GM19239 (cell line): Measurements from ENCODE around the gene MYO5B.
"Not testable (repeated sequence)": the region's sequence is repeated elsewhere in the genome, so short reads cannot be mapped to it uniquely, and the experiment has no call there.

Source experiments
- DNase-seq: peaks from one replicate; pipeline ENCODE4 v3.0.0; 2011; ENCODE audit warnings: low spot score; ENCODE audit not compliant: insufficient read length
- FAIRE-seq: peaks from 2 replicates; lab custom pipeline; 2011; peaks lifted over from hg19 to GRCh38; lab: Jason Lieb, UNC

MYO5B gene

GRCh38 chr18:49819823-49820671, 374.9 kb downstream of the MYO5B start:
- FAIRE-seq, result peak; percentile 84

DNA sequence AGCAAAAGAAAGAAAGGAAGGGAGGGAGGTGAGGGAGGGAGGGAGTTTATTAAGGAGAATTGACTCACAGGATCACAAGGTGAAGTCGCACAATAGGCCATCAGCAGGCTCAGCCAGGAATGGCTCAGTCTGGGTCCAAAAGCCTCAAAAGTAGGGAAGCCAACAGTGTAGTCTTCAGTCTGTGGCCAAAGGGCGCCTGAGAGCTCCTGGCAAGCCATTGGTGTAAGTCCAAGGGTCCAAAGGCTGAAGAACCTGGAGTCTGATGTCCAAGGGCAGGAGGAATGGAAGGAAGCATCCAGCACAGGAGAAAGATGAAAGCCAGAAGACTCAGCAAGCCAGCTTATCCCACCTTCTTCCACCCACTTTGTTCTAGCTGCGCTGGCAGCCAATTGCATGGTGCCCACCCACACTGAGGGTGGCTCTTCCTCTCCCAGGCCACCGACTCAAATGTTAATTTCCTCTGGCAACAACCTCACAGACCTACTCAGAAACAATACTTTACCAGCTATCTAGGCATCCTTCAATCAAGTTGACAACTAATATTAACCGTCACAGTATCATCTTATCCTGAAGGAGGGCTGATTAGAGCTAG, 375.8 kb downstream of the MYO5B start:
- FAIRE-seq (peak; percentile 11), DNase-seq (no peak)

More at GRCh38 chr18:49819823-49820671, 374.9 kb downstream of the MYO5B start:
- no peak for DNase-seq

DNA sequence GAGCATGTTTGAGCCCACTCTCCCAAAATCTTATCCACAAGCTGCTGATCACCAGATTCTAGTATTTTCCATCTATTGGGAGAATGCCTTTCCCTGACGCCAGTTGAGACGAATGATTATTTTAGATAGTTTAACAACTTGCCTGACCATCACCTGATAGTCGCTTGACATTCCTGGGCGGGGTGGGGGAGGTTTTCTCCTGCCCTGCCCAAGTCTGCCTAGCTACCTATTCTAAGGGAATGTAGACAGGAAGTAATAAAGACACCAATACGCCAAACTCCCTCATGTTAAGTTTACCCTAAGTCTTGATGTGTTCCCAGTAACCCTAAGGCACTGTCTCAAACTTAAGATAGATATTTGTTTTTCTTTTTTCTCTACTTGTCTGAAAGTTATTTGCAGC, 377.0 kb downstream of the MYO5B start:
- no peak for DNase-seq
- FAIRE-seq, result no peak

GRCh38 chr18:49815927-49816326, 379.0 kb downstream of the MYO5B start:
- DNase-seq (no peak), FAIRE-seq (no peak)

- FAIRE-seq (no peak), DNase-seq (no peak)
These were observed 380.8 kb downstream of the MYO5B start for GRCh38 chr18:49814147-49814499.

- FAIRE-seq (peak; percentile 91), DNase-seq (peak; percentile 71)
These were observed 381.4 kb downstream of the MYO5B start, which contains the start of gene ACAA2 for GRCh38 chr18:49813319-49814146. Gene ACAA2 (minus strand): TSS chr18:49813533. CDS start chr18:49813484, 49 bp downstream.

DNA sequence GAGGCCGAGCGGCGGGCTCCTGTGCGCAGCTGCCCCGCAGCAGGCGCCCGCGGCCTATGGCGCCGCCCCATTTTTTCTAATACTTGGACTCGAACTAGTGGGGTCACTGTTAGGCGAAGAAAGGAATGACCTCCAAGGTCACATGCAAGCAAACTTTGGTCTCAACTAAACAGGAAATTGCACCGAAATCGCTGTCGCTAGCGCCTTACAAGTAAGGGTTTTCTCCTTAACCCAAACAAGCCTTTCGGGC, 382.0 kb downstream of the MYO5B start:
- FAIRE-seq (no peak), DNase-seq (peak; percentile 9)

DNA sequence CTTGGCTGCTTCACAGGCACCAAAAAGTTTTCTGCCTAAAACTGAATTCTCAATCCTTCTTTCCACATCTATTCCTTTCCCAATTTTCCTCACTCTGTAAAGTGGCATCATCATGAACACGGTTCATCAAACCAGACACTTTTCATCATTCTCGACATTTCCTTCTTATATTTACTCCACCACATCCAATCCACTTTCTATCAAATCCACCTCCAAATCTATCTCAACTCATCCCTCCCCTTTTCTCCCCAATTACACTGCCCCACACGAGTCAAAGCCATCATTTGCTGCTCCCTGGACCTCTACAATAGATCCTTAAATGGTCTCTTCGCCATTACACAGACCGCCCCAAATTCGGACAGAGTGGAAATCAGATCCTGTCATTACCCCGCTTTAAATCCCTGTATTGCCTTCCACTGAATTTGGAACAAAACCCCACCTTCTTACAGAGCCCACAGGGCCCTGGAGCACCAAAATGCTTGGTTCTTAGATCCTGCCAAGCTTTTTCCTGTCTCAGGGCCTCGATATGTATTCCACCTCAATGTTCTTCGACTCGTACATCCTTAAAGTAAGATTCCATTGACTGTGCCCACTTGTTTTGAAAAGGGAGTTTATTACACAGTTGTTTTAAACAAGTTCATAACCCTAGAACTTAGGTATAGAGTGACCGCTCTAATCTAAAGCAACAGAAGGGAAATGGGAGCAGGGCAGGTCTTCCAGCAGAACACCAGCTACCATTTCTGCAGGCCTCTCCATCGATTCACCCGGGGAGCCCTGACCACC, 382.5 kb downstream of the MYO5B start:
- FAIRE-seq (peak; percentile 88), DNase-seq (no peak)

GRCh38 chr18:49811151-49811938, 383.6 kb downstream of the MYO5B start:
- FAIRE-seq, result peak; percentile 56
- no peak for DNase-seq

DNA sequence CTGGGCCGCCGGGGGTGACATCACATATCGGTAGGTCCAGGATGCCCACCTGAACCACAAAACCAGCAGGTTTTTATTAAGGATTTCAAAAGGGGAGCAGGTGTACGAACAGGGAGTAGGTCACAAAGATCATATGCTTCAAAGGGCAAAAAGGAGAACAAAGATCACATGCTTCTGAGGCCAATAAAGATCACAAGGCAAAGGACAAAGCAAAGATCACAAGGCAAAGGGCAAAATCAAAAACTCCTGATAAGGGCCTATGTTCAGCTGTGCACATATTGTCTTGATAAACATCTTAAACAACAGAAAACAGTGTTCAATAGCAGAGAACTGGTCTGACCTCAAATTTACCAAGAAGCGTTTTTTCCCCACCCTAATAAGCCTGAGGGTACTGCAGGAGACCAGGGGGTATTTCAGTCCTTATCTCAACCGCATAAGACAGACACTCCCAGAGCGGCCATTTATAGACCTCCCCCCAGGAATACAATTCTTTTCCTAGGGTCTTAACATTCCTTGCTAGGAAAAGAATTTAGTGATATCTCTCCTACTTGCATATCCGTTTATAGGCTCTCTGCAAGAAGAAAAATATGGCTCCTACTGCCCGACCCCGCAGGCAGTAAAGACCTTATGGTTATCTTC, 386.3 kb downstream of the MYO5B start:
- not testable (repeated sequence) for FAIRE-seq, DNase-seq

DNA sequence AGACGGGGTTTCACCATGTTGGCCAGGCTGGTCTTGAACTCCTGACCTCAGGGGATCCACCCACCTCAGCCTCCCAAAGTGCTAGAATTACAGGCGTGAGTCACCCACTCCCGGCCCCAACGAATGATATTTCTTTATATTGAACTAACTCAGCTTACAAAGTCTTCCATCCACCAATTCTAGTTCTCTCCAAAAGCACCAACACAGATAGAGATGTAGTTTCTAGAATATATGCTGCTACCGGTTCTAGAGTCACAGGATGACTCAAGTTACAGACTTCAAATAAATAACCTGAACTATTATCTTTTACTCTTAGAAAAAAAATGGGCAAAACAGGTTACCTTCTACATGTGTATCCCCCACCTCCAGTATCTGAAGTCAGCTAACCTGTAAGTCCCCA, 390.9 kb downstream of the MYO5B start:
- no peak for FAIRE-seq
- DNase-seq, result no peak

DNA sequence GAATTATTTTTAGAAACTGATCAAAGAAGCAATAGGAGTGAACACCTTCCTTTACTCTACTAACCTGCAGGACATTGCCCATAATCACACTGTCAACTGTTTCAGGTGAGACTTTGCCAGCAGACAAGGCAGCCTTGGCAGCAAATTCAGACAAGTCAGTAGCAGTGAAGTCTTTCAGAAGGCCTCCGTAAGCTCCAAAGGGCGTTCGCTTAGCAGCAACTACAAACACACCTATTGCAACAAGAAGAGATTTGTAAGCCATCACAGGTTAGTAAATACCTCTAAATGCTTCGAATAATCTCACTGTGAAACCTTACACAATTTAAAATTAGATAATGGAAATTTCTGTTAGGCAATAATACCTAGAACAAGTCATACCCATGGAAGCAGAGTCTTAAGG, 392.3 kb downstream of the MYO5B start:
- no peak for FAIRE-seq

DNA sequence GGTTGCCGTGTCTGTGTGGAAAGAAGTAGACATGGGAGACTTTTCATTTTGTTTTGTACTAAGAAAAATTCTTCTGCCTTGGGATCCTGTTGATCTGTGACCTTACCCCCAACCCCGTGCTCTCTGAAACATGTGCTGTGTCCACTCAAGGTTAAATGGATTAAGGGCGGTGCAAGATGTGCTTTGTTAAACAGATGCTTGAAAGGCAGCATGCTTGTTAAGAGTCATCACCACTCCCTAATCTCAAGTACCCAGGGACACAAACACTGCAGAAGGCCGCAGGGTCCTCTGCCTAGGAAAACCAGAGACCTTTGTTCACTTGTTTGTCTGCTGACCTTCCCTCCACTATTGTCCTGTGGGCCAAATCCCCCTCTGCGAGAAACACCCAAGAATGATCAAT, 394.5 kb downstream of the MYO5B start:
- DNase-seq, FAIRE-seq: not testable (repeated sequence)

More for the DNA sequence above, 392.3 kb downstream of the MYO5B start:
- no peak for DNase-seq

DNA sequence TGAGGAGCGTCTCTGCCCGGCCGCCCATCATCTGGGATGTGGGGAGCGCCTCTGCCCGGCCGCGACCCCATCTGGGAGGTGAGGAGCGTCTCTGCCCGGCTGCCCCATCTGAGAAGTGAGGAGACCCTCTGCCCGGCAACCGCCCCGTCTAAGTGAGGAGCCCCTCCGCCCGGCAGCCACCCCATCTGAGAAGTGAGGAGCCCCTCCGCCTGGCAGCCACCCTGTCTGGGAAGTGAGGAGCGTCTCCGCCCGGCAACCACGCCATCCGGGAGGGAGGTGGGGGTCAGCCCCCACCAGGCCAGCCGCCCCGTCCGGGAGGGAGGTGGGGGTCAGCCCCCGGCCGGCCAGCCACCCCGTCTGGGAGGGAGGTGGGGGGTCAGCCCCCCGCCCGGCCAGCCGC, 395.1 kb downstream of the MYO5B start:
- FAIRE-seq, DNase-seq: not testable (repeated sequence)

DNA sequence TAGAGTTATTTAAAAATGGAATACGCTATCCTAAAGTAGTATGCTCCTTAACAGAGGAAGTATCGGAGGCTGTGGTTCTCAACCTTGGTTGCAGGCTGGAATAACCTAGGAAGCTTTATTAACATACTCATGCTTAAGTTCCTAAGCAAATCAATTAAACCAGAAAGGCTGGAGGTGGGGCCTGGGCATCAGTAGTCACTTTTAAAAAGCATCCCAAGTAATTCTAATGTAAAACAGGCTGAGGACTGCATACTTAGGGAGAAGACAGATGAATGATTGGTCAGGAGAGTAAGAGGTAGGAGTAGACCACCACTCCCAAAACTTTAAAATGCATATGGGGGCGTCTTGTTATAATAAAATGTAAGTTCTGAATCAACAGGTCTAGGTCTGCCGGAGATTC, 396.9 kb downstream of the MYO5B start:
- FAIRE-seq, result no peak

GRCh38 chr18:49795612-49796552, 399.1 kb downstream of the MYO5B start:
- no peak for DNase-seq
- no peak for FAIRE-seq

More for the DNA sequence above, 396.9 kb downstream of the MYO5B start:
- DNase-seq, result no peak

DNA sequence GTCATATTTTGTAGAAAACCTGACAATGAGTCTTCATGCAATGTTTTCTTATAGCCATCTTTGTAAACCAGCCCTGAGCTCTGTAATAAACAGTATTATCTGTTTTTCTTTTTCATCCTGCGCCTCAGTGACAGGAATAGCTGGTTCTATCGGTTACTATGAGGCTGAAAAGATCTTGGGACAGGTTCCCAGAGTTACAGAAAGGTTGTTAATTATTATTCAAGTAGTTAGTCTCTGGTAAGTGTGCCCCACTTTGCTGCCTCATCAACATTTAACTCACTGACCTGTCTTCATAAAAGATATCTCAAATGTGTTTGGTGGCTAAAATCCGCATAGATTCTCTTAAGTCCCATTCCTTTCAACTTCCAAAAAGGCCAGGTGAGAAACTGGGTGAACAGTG, 400.2 kb downstream of the MYO5B start:
- FAIRE-seq (no peak), DNase-seq (no peak)
